ENCODE data around the gene EIF5.

GRCh38 chr14:103388664-103389063 lies 54.6 kb downstream of the EIF5 start:
- no peak for TF ChIP-seq CEBPB (IDR thresholded peaks at IDR 0.05; ENCODE audit: low read depth)
- no peak for TF ChIP-seq CTCF (IDR thresholded peaks at IDR 0.05 in 2 of 3, conservative IDR thresholded peaks at IDR 0.05 in 1 of 3; ENCODE audit: borderline replicate concordance in 1 of 3, insufficient read depth in 1 of 3, low read depth in 2 of 3, low read length in 2 of 3)
- no peak for TF ChIP-seq REST (IDR thresholded peaks at IDR 0.05; ENCODE audit: low read depth)
- TF ChIP-seq POLR2AphosphoS5 (IDR thresholded peaks at IDR 0.05; ENCODE audit: low read depth, low read length), result no peak

Data from HCT116 (cell line).